ENCODE measurements around the gene TRIP12. TPM values are rescaled to one million over a fixed set of nuclear protein-coding genes. Genes with fewer than 3 reads are reported as not detected.

TRIP12 gene
- total RNA-seq, 2 donors from 2014 or later = 127 to 160 TPM

- H3K4me3 ChIP-seq = no peak overlapping the region
Observed at GRCh38 chr2:229868794-229869193, 53.0 kb downstream of the TRIP12 start.

GRCh38 chr2:229865033-229865432 is 56.8 kb downstream of the TRIP12 start:
- Histone ChIP-seq H3K36me3 (no peaks in the 10 kb centered on the region), H3K4me1 (ENCODE audit: control insufficient read depth in 1 of 2, low read depth in 2 of 2) (peaks cover 10 to 15% of the 10 kb centered on the region in 2 donors), H3K27me3 (replicated peaks; ENCODE audit: insufficient read depth) (no peaks in the 10 kb centered on the region), H3K27ac (no peak overlapping the region), H3K9me3 (no peaks in the 10 kb centered on the region), H3K4me3 (no peak overlapping the region)
- no peak for DNase-seq (ENCODE audit: low spot score)
- no peak for TF ChIP-seq CTCF (IDR thresholded peaks at IDR 0.05)
- ATAC-seq (ENCODE audit: insufficient number of reproducible peaks, low FRiP score, low read depth) = no peak

More at GRCh38 chr2:229868794-229869193, 53.0 kb downstream of the TRIP12 start:
- no peak for TF ChIP-seq CTCF (IDR thresholded peaks at IDR 0.05)
- H3K4me1 ChIP-seq (ENCODE audit: control insufficient read depth in 1 of 2, low read depth in 2 of 2) = peaks cover 16 to 43% of the 10 kb centered on the region in 2 donors
- no peak for DNase-seq (ENCODE audit: low spot score)
- H3K9me3 ChIP-seq = no peaks in the 10 kb centered on the region
- H3K27ac ChIP-seq = no peak overlapping the region
- no peak for ATAC-seq (ENCODE audit: insufficient number of reproducible peaks, low FRiP score, low read depth)
- H3K27me3 ChIP-seq (replicated peaks; ENCODE audit: insufficient read depth) = no peaks in the 10 kb centered on the region
- H3K36me3 ChIP-seq = no peaks in the 10 kb centered on the region

- Histone ChIP-seq H3K4me3 (no peak overlapping the region), H3K27me3 (replicated peaks; ENCODE audit: insufficient read depth) (no peaks in the 10 kb centered on the region), H3K9me3 (no peaks in the 10 kb centered on the region), H3K4me1 (ENCODE audit: control insufficient read depth in 1 of 2, low read depth in 2 of 2) (peaks cover 10% of the 10 kb centered on the region in 2 donors), H3K36me3 (peaks cover 17% of the 10 kb centered on the region), H3K27ac (no peak overlapping the region)
- DNase-seq (ENCODE audit: low spot score) = no peak
- no peak for TF ChIP-seq CTCF (IDR thresholded peaks at IDR 0.05)
- ATAC-seq (ENCODE audit: insufficient number of reproducible peaks, low FRiP score, low read depth) = no peak
Observed at GRCh38 chr2:229861431-229861830, 60.4 kb downstream of the TRIP12 start.

GRCh38 chr2:229860334-229860733 is 61.5 kb downstream of the TRIP12 start:
- Histone ChIP-seq H3K4me1 (ENCODE audit: control insufficient read depth in 1 of 2, low read depth in 2 of 2) (peaks cover 3 to 4% of the 10 kb centered on the region in 2 donors), H3K9me3 (no peaks in the 10 kb centered on the region), H3K4me3 (no peak overlapping the region), H3K27ac (no peak overlapping the region), H3K36me3 (peaks cover 17% of the 10 kb centered on the region), H3K27me3 (replicated peaks; ENCODE audit: insufficient read depth) (no peaks in the 10 kb centered on the region)
- DNase-seq (ENCODE audit: low spot score) (no peak), ATAC-seq (ENCODE audit: insufficient number of reproducible peaks, low FRiP score, low read depth) (no peak)
- no peak for TF ChIP-seq CTCF (IDR thresholded peaks at IDR 0.05)

GRCh38 chr2:229858351-229858750 is 63.5 kb downstream of the TRIP12 start:
- ATAC-seq (ENCODE audit: insufficient number of reproducible peaks, low FRiP score, low read depth) = no peak
- Histone ChIP-seq H3K27me3 (replicated peaks; ENCODE audit: insufficient read depth) (no peaks in the 10 kb centered on the region), H3K36me3 (peaks cover 17% of the 10 kb centered on the region), H3K9me3 (no peaks in the 10 kb centered on the region), H3K27ac (no peak overlapping the region), H3K4me3 (no peak overlapping the region), H3K4me1 (ENCODE audit: control insufficient read depth in 1 of 2, low read depth in 2 of 2) (peaks cover 0 to 4% of the 10 kb centered on the region in 2 donors)
- no peak for DNase-seq (ENCODE audit: low spot score)
- no peak for TF ChIP-seq CTCF (IDR thresholded peaks at IDR 0.05)
